ENCODE measurements around the gene DRC1.

Gene DRC1

GRCh38 chr2:26469955-26470354, 68.2 kb downstream of the DRC1 start:
- H3K9me3 ChIP-seq (ENCODE audit: insufficient read depth, low read length) = peaks cover 9% of the 10 kb centered on the region; the same call in 1 of the 2 replicates

GRCh38 chr2:26470601-26471260, 69.0 kb downstream of the DRC1 start:
- TF ChIP-seq YY1 (IDR thresholded peaks at IDR 0.05; ENCODE audit: insufficient read depth, insufficient read length) = no peak
- TF ChIP-seq ZNF274 (IDR thresholded peaks at IDR 0.05; ENCODE audit: low read depth, low read length) = no peak
- no peak for TF ChIP-seq SUZ12 (IDR thresholded peaks at IDR 0.05; ENCODE audit: extremely low read depth, insufficient read depth, insufficient read length)
- DNase-seq (ENCODE audit: low read depth, low spot score) = no peak
- Histone ChIP-seq H3K27me3 (ENCODE audit: insufficient read depth, insufficient read length) (no peaks in the 10 kb centered on the region), H3K4me3 (ENCODE audit: insufficient read length, low read depth) (no peak overlapping the region), H3K9me3 (ENCODE audit: insufficient read depth, low read length) (peaks cover 9% of the 10 kb centered on the region; the same call in 1 of the 2 replicates), H3K4me1 (ENCODE audit: insufficient read depth, insufficient read length) (peaks cover 7% of the 10 kb centered on the region), H3K36me3 (ENCODE audit: insufficient read depth, insufficient read length, low read length) (no peaks in the 10 kb centered on the region), H3K9ac (ENCODE audit: insufficient read length, low read depth) (no peak overlapping the region)

More at GRCh38 chr2:26469955-26470354, 68.2 kb downstream of the DRC1 start:
- Histone ChIP-seq H3K4me3 (ENCODE audit: insufficient read length, low read depth) (no peak overlapping the region), H3K27me3 (ENCODE audit: insufficient read depth, insufficient read length) (no peaks in the 10 kb centered on the region), H3K36me3 (ENCODE audit: insufficient read depth, insufficient read length, low read length) (no peaks in the 10 kb centered on the region), H3K4me1 (ENCODE audit: insufficient read depth, insufficient read length) (peaks cover 4% of the 10 kb centered on the region), H3K9ac (ENCODE audit: insufficient read length, low read depth) (no peak overlapping the region)
- TF ChIP-seq YY1 (IDR thresholded peaks at IDR 0.05; ENCODE audit: insufficient read depth, insufficient read length) (no peak), ZNF274 (IDR thresholded peaks at IDR 0.05; ENCODE audit: low read depth, low read length) (no peak), SUZ12 (IDR thresholded peaks at IDR 0.05; ENCODE audit: extremely low read depth, insufficient read depth, insufficient read length) (no peak)
- DNase-seq (ENCODE audit: low read depth, low spot score) = no peak

GRCh38 chr2:26471289-26471688, 69.6 kb downstream of the DRC1 start:
- DNase-seq (ENCODE audit: low read depth, low spot score) = no peak
- TF ChIP-seq ZNF274 (IDR thresholded peaks at IDR 0.05; ENCODE audit: low read depth, low read length) (no peak), SUZ12 (IDR thresholded peaks at IDR 0.05; ENCODE audit: extremely low read depth, insufficient read depth, insufficient read length) (no peak), YY1 (IDR thresholded peaks at IDR 0.05; ENCODE audit: insufficient read depth, insufficient read length) (no peak)
- Histone ChIP-seq H3K4me3 (ENCODE audit: insufficient read length, low read depth) (no peak overlapping the region), H3K9me3 (ENCODE audit: insufficient read depth, low read length) (peaks cover 9% of the 10 kb centered on the region; the same call in 1 of the 2 replicates), H3K36me3 (ENCODE audit: insufficient read depth, insufficient read length, low read length) (no peaks in the 10 kb centered on the region), H3K9ac (ENCODE audit: insufficient read length, low read depth) (no peak overlapping the region), H3K27me3 (ENCODE audit: insufficient read depth, insufficient read length) (no peaks in the 10 kb centered on the region), H3K4me1 (ENCODE audit: insufficient read depth, insufficient read length) (peaks cover 7% of the 10 kb centered on the region)

- peaks cover 7% of the 10 kb centered on the region for H3K4me1 ChIP-seq (ENCODE audit: insufficient read depth, insufficient read length)
- peaks cover 9% of the 10 kb centered on the region; the same call in 1 of the 2 replicates for H3K9me3 ChIP-seq (ENCODE audit: insufficient read depth, low read length)
- TF ChIP-seq ZNF274 (IDR thresholded peaks at IDR 0.05; ENCODE audit: low read depth, low read length) = no peak
- no peak for TF ChIP-seq YY1 (IDR thresholded peaks at IDR 0.05; ENCODE audit: insufficient read depth, insufficient read length)
- TF ChIP-seq SUZ12 (IDR thresholded peaks at IDR 0.05; ENCODE audit: extremely low read depth, insufficient read depth, insufficient read length) = no peak
- no peak for DNase-seq (ENCODE audit: low read depth, low spot score)
- no peaks in the 10 kb centered on the region for H3K36me3 ChIP-seq (ENCODE audit: insufficient read depth, insufficient read length, low read length)
- H3K27me3 ChIP-seq (ENCODE audit: insufficient read depth, insufficient read length) = no peaks in the 10 kb centered on the region
- no peak overlapping the region for H3K9ac ChIP-seq (ENCODE audit: insufficient read length, low read depth)
- no peak overlapping the region for H3K4me3 ChIP-seq (ENCODE audit: insufficient read length, low read depth)
Observed at GRCh38 chr2:26471766-26472706, 70.3 kb downstream of the DRC1 start.

- TF ChIP-seq YY1 (IDR thresholded peaks at IDR 0.05; ENCODE audit: insufficient read depth, insufficient read length) = no peak
- no peak for TF ChIP-seq SUZ12 (IDR thresholded peaks at IDR 0.05; ENCODE audit: extremely low read depth, insufficient read depth, insufficient read length)
- no peak for TF ChIP-seq ZNF274 (IDR thresholded peaks at IDR 0.05; ENCODE audit: low read depth, low read length)
- H3K9me3 ChIP-seq (ENCODE audit: insufficient read depth, low read length) = peaks cover 9% of the 10 kb centered on the region; the same call in 1 of the 2 replicates
- no peak overlapping the region for H3K4me3 ChIP-seq (ENCODE audit: insufficient read length, low read depth)
- no peak for DNase-seq (ENCODE audit: low read depth, low spot score)
- no peak overlapping the region for H3K9ac ChIP-seq (ENCODE audit: insufficient read length, low read depth)
- H3K4me1 ChIP-seq (ENCODE audit: insufficient read depth, insufficient read length) = peaks cover 11% of the 10 kb centered on the region
- H3K27me3 ChIP-seq (ENCODE audit: insufficient read depth, insufficient read length) = no peaks in the 10 kb centered on the region
- H3K36me3 ChIP-seq (ENCODE audit: insufficient read depth, insufficient read length, low read length) = no peaks in the 10 kb centered on the region
Observed at GRCh38 chr2:26472821-26473655, 71.3 kb downstream of the DRC1 start.

GRCh38 chr2:26473796-26474195, 72.1 kb downstream of the DRC1 start:
- Histone ChIP-seq H3K4me3 (ENCODE audit: insufficient read length, low read depth) (no peak overlapping the region), H3K27me3 (ENCODE audit: insufficient read depth, insufficient read length) (no peaks in the 10 kb centered on the region), H3K4me1 (ENCODE audit: insufficient read depth, insufficient read length) (peaks cover 11% of the 10 kb centered on the region)

More at GRCh38 chr2:26473796-26474195, 72.1 kb downstream of the DRC1 start:
- Histone ChIP-seq H3K9me3 (ENCODE audit: insufficient read depth, low read length) (peaks cover 9% of the 10 kb centered on the region; the same call in 1 of the 2 replicates), H3K36me3 (ENCODE audit: insufficient read depth, insufficient read length, low read length) (no peaks in the 10 kb centered on the region), H3K9ac (ENCODE audit: insufficient read length, low read depth) (no peak overlapping the region)
- DNase-seq (ENCODE audit: low read depth, low spot score) = no peak
- TF ChIP-seq ZNF274 (IDR thresholded peaks at IDR 0.05; ENCODE audit: low read depth, low read length) = no peak

All from NT2/D1 (cell line).